Esophagus muscularis mucosa (tissue), 4 donors: ENCODE measurements around the gene PRKN.

Experiments
- CTCF ChIP-seq, 3 experiments: fragments of 200-600 bp in 2 of 3; fragments of 450-650 bp in 1 of 3; sonication (generic) in 2 of 3; IDR thresholded peaks; one replicate each; pipeline ENCODE4 v1.5.1; 2017 to 2019; ENCODE audit warnings: antibody characterized with exemption in 3 of 3, mild to moderate bottlenecking in 2 of 3, moderate library complexity in 1 of 3
- EP300 ChIP-seq: sonication (generic); formaldehyde crosslinking; IDR thresholded peaks from one replicate; pipeline ENCODE4 v1.6.1; 2017; ENCODE audit warnings: antibody characterized with exemption
- POLR2A ChIP-seq: fragments of 450-650 bp; IDR thresholded peaks from one replicate; pipeline ENCODE4 v1.6.1; 2017; ENCODE audit warnings: antibody characterized with exemption, moderate library complexity, mild to moderate bottlenecking, low read depth

GRCh38 chr6:161984713-161985112, 742.9 kb downstream of the PRKN start:
- TF ChIP-seq POLR2A (no peak), EP300 (no peak), CTCF (IDR thresholded peaks at IDR 0.05) (no peak)
